Measurements from ENCODE around the gene OXNAD1. TPM values are rescaled to one million over a fixed set of nuclear protein-coding genes. Genes with fewer than 3 reads are reported as not detected.

The OXNAD1 gene
- total and polyA plus RNA-seq, 10 of the 15 experiments (the other 5 are each of a cell fraction or from before 2014, with no cell fraction given): 5.6 to 27.8 (median 16.2) TPM

DNA sequence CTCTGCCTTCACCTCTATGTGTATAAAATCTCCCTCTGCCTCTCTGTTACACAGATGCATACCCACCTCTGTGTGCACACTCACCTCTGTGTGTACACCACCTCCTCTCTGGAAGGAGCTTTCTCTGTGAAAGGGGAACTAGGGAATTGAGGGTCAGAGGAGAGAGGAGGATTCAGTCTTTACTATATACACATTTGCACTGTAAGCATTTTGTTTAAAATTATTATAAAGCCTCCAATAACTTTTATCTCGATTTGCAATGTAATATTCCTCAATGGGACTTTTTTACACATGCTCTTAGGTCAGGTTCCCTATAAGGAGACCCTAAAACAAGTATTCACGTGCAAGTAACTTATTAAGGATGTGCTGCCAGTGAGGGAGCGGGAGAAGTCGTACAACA lies 82.5 kb downstream of the OXNAD1 start:
- no peaks in the 10 kb centered on the region for H4K20me1 ChIP-seq (ENCODE audit: control insufficient read depth, insufficient read depth)
- no peaks in the 10 kb centered on the region; the same call in 1 of the 2 replicates for H3K79me2 ChIP-seq (ENCODE audit: control insufficient read depth, insufficient read depth, low read length)
- 99% methylated on average over 4 of the region's 4 CpGs for WGBS (ENCODE audit: insufficient coverage, insufficient replicate concordance, low lambda C conversion rate, missing lambda C conversion rate)
- no peak for ATAC-seq
- intact Hi-C loops (cut with micrococcal nuclease; ENCODE audit: unreplicated experiment): no loop called here
- H3K36me3 ChIP-seq (ENCODE audit: control insufficient read depth in 2 of 2, insufficient read depth in 2 of 2, low read length in 1 of 2): peaks cover 21 to 50% of the 10 kb centered on the region in 2 experiments
- in situ Hi-C loops (cut with MboI): no loop called here
- ChIA-PET RAD21 (ENCODE audit: unreplicated experiment) (no interaction called here), CTCF (no interaction called here), POLR2A (no interaction called here), SMC1A (ENCODE audit: uncharacterized antibody, unreplicated experiment) (interaction anchor here (0.9 to 1.4 kb wide), 2 partner anchors 9 to 11 kb away, joined by 3 to 4 read pairs; no protein-coding TSS in a partner anchor)
- no peak overlapping the region for H3K27ac ChIP-seq (ENCODE audit: control insufficient read depth, insufficient read depth)
- no peak overlapping the region for H3K9ac ChIP-seq (ENCODE audit: control insufficient read depth, insufficient read depth, low read length)
- no peak for DNase-seq (ENCODE audit: low read depth, low spot score)
- no peaks in the 10 kb centered on the region for H3K9me3 ChIP-seq (replicated peaks; ENCODE audit: control insufficient read depth, insufficient read depth, low read length)
- no peak overlapping the region for H2AFZ ChIP-seq (ENCODE audit: control insufficient read depth, low read depth, low read length)
- no peaks in the 10 kb centered on the region for H3K4me1 ChIP-seq (ENCODE audit: control insufficient read depth, insufficient read depth, low read length)
- TF ChIP-seq, protein P1, sequence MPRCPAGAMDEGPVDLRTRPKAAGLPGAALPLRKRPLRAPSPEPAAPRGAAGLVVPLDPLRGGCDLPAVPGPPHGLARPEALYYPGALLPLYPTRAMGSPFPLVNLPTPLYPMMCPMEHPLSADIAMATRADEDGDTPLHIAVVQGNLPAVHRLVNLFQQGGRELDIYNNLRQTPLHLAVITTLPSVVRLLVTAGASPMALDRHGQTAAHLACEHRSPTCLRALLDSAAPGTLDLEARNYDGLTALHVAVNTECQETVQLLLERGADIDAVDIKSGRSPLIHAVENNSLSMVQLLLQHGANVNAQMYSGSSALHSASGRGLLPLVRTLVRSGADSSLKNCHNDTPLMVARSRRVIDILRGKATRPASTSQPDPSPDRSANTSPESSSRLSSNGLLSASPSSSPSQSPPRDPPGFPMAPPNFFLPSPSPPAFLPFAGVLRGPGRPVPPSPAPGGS (IDR thresholded peaks at IDR 0.05; ENCODE audit: borderline replicate concordance, insufficient read depth, low read depth, low read length, poor library complexity, severe bottlenecking): no peak
- TF ChIP-seq RAD51 (IDR thresholded peaks at IDR 0.05) (no peak), MXI1 (IDR thresholded peaks at IDR 0.05; ENCODE audit: low read depth, low read length) (no peak), SMARCA5 (IDR thresholded peaks at IDR 0.05) (no peak), POLR2AphosphoS5 (IDR thresholded peaks at IDR 0.05; ENCODE audit: low read length) (0 out of 2 replicates have a peak, but pooled peaks have one; percentile 21)
- TF ChIP-seq, protein P2, sequence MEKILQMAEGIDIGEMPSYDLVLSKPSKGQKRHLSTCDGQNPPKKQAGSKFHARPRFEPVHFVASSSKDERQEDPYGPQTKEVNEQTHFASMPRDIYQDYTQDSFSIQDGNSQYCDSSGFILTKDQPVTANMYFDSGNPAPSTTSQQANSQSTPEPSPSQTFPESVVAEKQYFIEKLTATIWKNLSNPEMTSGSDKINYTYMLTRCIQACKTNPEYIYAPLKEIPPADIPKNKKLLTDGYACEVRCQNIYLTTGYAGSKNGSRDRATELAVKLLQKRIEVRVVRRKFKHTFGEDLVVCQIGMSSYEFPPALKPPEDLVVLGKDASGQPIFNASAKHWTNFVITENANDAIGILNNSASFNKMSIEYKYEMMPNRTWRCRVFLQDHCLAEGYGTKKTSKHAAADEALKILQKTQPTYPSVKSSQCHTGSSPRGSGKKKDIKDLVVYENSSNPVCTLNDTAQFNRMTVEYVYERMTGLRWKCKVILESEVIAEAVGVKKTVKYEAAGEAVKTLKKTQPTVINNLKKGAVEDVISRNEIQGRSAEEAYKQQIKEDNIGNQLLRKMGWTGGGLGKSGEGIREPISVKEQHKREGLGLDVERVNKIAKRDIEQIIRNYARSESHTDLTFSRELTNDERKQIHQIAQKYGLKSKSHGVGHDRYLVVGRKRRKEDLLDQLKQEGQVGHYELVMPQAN (conservative IDR thresholded peaks at IDR 0.05): no peak
- TF ChIP-seq, protein P3, sequence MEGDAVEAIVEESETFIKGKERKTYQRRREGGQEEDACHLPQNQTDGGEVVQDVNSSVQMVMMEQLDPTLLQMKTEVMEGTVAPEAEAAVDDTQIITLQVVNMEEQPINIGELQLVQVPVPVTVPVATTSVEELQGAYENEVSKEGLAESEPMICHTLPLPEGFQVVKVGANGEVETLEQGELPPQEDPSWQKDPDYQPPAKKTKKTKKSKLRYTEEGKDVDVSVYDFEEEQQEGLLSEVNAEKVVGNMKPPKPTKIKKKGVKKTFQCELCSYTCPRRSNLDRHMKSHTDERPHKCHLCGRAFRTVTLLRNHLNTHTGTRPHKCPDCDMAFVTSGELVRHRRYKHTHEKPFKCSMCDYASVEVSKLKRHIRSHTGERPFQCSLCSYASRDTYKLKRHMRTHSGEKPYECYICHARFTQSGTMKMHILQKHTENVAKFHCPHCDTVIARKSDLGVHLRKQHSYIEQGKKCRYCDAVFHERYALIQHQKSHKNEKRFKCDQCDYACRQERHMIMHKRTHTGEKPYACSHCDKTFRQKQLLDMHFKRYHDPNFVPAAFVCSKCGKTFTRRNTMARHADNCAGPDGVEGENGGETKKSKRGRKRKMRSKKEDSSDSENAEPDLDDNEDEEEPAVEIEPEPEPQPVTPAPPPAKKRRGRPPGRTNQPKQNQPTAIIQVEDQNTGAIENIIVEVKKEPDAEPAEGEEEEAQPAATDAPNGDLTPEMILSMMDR (IDR thresholded peaks at IDR 0.05 in 2 of 3, conservative IDR thresholded peaks at IDR 0.05 in 1 of 3; ENCODE audit: control insufficient read depth in 2 of 3, extremely low read depth in 1 of 3, insufficient read depth in 1 of 3, low read depth in 3 of 3, low read length in 3 of 3): no peak
- BruUV-seq (replicated peaks): no TSS peak
- no peak overlapping the region for H3K4me3 ChIP-seq
- FAIRE-seq: no peak
- H3K4me2 ChIP-seq (ENCODE audit: control insufficient read depth, insufficient read depth): no peak overlapping the region
- H3K27me3 ChIP-seq (replicated peaks in 1 of 2; ENCODE audit: control insufficient read depth in 2 of 2, insufficient read depth in 2 of 2, low read length in 1 of 2): no peaks in the 10 kb centered on the region
